A673 (cell line): ENCODE data around the gene GPR179. TPM values are rescaled to one million over a fixed set of nuclear protein-coding genes. Genes with fewer than 3 reads are reported as not detected.

Source experiments
- BruUV-seq: library from RNA; stranded (reverse); fragments of 400-500 nt; replicated peaks from 2 replicates; lab custom pipeline; 2021; lab: Mats Ljungman, UMichigan
- CTCF ChIA-PET: fragments of 300-600 bp; sonication (Branson Sonifier 250); formaldehyde crosslinking; loops from one replicate; lab custom pipeline; 2022; ENCODE audit warnings: antibody characterized with exemption; lab: Charles Lee
- POLR2A ChIA-PET: fragments of 300-600 bp; sonication (Branson Sonifier 250); formaldehyde crosslinking; loops from one replicate; lab custom pipeline; 2022; ENCODE audit warnings: antibody characterized with exemption; ENCODE audit not compliant: low non-redundant PET; lab: Charles Lee
- DNase-seq: peaks from one replicate; pipeline ENCODE4 v3.0.0-alpha.2; 2015; ENCODE audit warnings: low spot score
- H3K27ac ChIP-seq: fragments of 200-600 bp; sonication (generic); 2 replicates; pipeline ENCODE4 v1.5.1; 2016; ENCODE audit warnings: mixed run types, low read depth, mild to moderate bottlenecking, mixed read lengths, antibody characterized with exemption, low read length; ENCODE audit not compliant: poor library complexity, severe bottlenecking
- H3K27me3 ChIP-seq: fragments of 200-600 bp; sonication (generic); replicated peaks from 2 replicates; pipeline ENCODE4 v1.6.1; 2017; ENCODE audit warnings: mixed run types, low read depth, mild to moderate bottlenecking, mixed read lengths, antibody characterized with exemption, low read length; ENCODE audit not compliant: insufficient read depth, poor library complexity
- H3K36me3 ChIP-seq: fragments of 200-600 bp; sonication (generic); 2 replicates; pipeline ENCODE4 v1.6.1; 2016; ENCODE audit warnings: mixed run types, mild to moderate bottlenecking, mixed read lengths, antibody characterized with exemption, low read length; ENCODE audit not compliant: insufficient read depth, poor library complexity, severe bottlenecking
- H3K4me1 ChIP-seq: fragments of 200-600 bp; sonication (generic); 2 replicates; pipeline ENCODE4 v1.6.1; 2017; ENCODE audit warnings: mixed run types, mild to moderate bottlenecking, mixed read lengths, antibody characterized with exemption, low read length; ENCODE audit not compliant: insufficient read depth, poor library complexity, severe bottlenecking
- H3K4me3 ChIP-seq: fragments of 200-600 bp; sonication (generic); 2 replicates; pipeline ENCODE4 v1.5.1; 2016; ENCODE audit warnings: low read depth, mixed run types, mild to moderate bottlenecking, mixed read lengths, low read length; ENCODE audit not compliant: poor library complexity, severe bottlenecking
- H3K9me3 ChIP-seq: fragments of 200-600 bp; sonication (generic); 2 replicates; pipeline ENCODE4 v1.6.1; 2016; ENCODE audit warnings: mixed run types, low read depth, mild to moderate bottlenecking, mixed read lengths, antibody characterized with exemption, low read length; ENCODE audit not compliant: poor library complexity, severe bottlenecking
- EZH2 ChIP-seq: fragments of 200-600 bp; sonication (generic); IDR thresholded peaks from 2 replicates; pipeline ENCODE4 v1.6.1; 2017; ENCODE audit warnings: borderline replicate concordance, low read depth, mild to moderate bottlenecking, mixed read lengths, antibody characterized with exemption, low read length; ENCODE audit not compliant: poor library complexity, severe bottlenecking
- intact Hi-C: fragments of 100-400 bp; cut with micrococcal nuclease; formaldehyde crosslinking; loops from one replicate; pipeline ENCODE4 v1.10.0; 2022; ENCODE audit not compliant: unreplicated experiment
- total RNA-seq: library from RNA; stranded (reverse); gene quantifications from 2 replicates; pipeline ENCODE4 v1.2.3, GENCODE V29; 2021
- TF ChIP-seq, protein P1 (sequence below): fragments of 300-800, 200-600 bp; sonication (generic); conservative IDR thresholded peaks from 2 replicates; pipeline ENCODE4 v1.5.1; 2017; ENCODE audit warnings: low read depth, mild to moderate bottlenecking, antibody characterized with exemption, low read length, moderate library complexity, mixed read lengths

Gene GPR179
- total RNA-seq, 1 experiment from 2014 or later = 0.04 TPM

DNA sequence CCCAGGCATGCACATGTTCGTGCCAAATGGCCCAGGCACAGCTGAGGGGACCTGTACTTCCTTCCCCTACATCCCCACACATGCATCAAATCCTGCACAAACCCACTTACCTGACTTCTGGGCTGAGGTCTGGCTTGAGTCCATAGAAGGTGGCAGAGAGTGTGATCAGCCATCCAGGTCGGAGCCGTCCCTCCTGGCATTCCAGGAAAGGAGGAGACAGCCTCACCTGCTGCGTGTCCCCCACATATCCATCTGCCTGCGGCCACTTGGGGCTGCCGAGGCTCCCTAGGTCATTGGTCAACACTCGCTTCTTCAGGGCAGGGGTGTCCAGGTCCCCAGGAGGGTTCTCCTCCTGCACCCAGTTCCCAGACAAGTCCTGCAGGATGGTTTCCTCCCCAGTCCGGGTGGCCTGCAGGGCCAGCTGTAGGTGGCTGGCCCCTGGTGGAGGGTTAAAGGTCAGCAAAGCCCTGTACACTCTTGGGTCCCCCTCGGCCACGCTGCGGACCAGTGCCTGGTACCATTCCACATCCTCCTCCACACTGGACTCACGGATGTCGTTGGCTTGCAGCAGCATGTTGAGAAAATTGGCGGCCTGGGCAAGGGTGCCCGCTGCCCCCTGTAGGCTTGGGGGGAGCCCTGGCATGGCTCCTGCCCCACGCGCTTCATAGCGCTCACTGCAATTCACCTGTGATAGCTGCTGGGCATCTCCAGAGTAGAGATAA is 709 bp downstream of the GPR179 start:
- no peak overlapping the region for H3K4me3 ChIP-seq
- DNase-seq = no peak
- H3K36me3 ChIP-seq = no peaks in the 10 kb centered on the region
- TF ChIP-seq, protein P1, sequence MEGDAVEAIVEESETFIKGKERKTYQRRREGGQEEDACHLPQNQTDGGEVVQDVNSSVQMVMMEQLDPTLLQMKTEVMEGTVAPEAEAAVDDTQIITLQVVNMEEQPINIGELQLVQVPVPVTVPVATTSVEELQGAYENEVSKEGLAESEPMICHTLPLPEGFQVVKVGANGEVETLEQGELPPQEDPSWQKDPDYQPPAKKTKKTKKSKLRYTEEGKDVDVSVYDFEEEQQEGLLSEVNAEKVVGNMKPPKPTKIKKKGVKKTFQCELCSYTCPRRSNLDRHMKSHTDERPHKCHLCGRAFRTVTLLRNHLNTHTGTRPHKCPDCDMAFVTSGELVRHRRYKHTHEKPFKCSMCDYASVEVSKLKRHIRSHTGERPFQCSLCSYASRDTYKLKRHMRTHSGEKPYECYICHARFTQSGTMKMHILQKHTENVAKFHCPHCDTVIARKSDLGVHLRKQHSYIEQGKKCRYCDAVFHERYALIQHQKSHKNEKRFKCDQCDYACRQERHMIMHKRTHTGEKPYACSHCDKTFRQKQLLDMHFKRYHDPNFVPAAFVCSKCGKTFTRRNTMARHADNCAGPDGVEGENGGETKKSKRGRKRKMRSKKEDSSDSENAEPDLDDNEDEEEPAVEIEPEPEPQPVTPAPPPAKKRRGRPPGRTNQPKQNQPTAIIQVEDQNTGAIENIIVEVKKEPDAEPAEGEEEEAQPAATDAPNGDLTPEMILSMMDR = no peak
- no peak for TF ChIP-seq EZH2
- POLR2A ChIA-PET = no interaction called here
- intact Hi-C loops = no loop called here
- H3K27me3 ChIP-seq = no peaks in the 10 kb centered on the region
- no peaks in the 10 kb centered on the region for H3K9me3 ChIP-seq
- BruUV-seq = no TSS peak
- CTCF ChIA-PET = no interaction called here
- no peaks in the 10 kb centered on the region for H3K4me1 ChIP-seq
- no peak overlapping the region for H3K27ac ChIP-seq

DNA sequence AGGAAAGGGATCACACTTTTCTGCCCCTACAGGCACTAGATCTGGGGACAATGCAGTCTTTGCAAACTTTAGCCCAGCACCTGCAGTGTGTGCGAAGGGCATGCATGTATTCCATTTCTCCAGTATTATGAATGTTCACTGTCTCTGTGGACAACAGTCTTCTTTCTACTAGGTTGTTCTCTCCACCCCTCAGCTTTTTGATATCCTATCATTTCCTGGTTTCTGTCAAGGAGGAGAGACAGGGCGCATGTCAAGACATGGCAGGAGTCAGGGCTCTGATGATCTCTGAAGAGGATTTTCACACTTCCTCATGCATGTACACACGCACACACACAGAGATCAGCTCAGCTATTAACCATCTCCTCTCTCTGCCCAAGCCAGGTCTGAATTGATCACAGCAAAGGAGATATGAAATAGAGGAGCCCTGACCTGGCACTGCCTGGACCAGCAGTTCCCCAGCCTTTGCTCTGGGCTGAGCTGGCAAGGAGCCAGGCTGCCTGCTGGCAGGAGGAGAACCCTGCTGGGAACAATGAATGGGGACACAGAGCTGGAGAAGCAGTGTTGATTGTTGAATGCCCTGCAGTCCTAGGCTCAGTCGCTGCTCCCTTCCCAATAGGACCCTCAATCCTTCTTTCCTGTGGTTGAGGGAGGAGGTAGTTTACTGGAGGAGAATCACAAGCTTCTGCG is 2.6 kb downstream of the GPR179 start:
- intact Hi-C loops = no loop called here
- ChIA-PET POLR2A (no interaction called here), CTCF (no interaction called here)
- no peaks in the 10 kb centered on the region for H3K4me1 ChIP-seq
- H3K4me3 ChIP-seq = no peak overlapping the region
- no peak overlapping the region for H3K27ac ChIP-seq
- no peaks in the 10 kb centered on the region for H3K27me3 ChIP-seq
- peak; percentile 35 for DNase-seq
- TF ChIP-seq, protein P1 = no peak
- no peak for TF ChIP-seq EZH2
- H3K36me3 ChIP-seq = no peaks in the 10 kb centered on the region
- no TSS peak for BruUV-seq
- no peaks in the 10 kb centered on the region for H3K9me3 ChIP-seq

DNA sequence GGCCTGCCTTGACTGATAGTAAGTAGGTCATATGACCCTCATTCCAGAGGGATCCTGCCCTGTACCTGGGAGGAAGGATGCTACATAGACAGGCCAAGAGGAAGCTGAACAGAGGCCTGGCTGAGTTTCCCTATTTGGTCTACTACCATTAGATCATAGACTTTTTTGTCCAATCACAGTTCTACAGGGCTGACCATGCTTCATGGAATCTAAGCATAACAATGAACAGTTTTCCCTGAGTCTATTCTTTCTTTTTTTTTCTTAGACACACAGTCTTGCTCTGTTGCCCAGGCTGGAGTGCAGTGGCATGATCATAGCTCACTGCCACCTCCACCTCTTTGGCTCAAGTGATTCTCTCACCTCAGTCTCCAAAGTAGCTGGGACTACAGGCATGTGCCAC is 3.9 kb downstream of the GPR179 start:
- TF ChIP-seq, protein P1 = no peak
- no peak for TF ChIP-seq EZH2
- Histone ChIP-seq H3K27me3 (no peaks in the 10 kb centered on the region), H3K9me3 (no peaks in the 10 kb centered on the region), H3K4me1 (no peaks in the 10 kb centered on the region), H3K27ac (no peak overlapping the region), H3K36me3 (no peaks in the 10 kb centered on the region), H3K4me3 (no peak overlapping the region)
- ChIA-PET POLR2A (no interaction called here), CTCF (no interaction called here)
- DNase-seq = no peak
- intact Hi-C loops = no loop called here
- no TSS peak for BruUV-seq
